CD4-positive, alpha-beta T cell treated with Interleukin-15 for 1 hour (primary cell): ENCODE results near the gene STK36.

Experiments used
- DNase-seq: peaks from one replicate; pipeline ENCODE4 v3.0.0-alpha.2; 2020

The STK36 gene

DNA sequence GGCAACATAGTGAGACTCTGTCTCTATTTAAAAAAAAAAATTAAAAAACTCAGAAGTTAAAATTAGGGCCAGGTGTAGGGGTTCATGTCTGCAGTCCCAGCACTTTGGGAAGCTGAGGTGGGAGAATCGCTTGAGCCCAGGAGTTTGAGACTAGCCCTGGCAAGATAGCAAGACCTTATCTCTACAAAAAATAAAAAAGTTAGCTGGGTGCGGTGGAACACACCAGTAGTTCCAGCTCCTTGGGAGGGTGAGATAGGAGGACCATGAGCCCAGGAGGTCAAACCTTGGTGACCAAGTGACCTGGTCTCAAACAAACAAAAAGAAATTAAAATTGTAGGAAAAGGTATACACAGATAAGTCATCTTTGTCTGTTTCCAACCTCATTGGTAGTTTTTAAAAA is 50.0 kb downstream of the STK36 start:
- DNase-seq, result no peak

DNA sequence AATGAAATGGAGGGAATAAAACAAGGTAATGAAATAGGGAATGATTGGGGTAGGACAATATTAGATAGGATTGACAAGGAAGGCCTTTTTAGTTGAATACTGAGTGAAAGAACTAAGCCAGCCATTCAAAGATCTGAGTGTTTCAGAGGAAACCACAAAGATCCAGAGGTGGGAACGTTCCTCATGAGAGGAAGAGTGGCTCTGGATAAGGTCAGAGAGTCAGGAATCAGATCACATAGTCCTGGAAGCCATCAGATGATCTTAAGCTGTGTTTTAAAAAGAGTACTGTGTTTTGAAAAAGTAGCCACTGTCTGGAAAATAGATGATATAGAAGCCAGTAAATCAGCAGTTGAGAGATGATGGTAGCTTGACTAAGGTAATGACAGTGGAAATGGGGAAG is 50.5 kb downstream of the STK36 start:
- no peak for DNase-seq

DNA sequence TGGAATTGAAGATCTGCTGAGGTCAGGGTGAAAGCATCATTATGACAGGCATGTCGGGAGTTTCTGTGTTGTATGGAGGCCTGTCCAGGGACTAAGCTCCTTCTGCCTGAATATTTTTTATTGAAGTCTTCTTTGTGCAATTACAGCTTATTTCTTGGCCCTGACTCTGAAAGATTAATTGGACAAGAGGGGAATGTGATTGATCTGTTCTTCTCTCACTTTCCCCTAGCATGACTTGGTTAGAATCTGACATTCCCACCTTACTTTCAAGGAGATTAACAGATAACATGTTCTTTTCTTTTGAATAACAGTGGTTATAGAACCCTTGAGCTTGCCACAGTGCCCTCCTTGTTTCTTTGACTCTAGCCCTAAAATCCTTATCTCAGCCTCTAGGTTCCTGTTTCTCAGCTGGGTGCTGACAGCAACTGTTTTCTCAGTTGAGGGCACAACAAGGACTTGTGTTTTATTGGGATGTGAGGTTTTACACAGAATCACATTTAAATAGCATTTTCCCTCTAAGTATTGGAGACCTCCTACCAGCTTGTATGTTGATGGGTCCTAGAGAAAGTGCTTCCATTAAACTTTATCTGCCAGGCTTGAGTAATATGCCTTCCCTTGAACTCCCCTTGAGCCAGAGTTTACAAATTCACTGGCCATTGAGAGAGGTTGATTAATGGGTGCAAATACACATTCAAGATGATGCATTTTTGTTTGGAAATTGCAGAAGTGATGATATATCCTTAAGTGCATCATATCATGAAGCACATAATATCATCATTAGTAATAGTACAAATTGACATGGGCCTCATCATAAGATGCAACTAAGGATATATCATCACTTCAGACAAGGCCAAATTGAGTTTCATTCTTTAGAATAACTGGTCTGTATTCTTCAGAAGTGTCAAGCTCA is 51.2 kb downstream of the STK36 start:
- no peak for DNase-seq

DNA sequence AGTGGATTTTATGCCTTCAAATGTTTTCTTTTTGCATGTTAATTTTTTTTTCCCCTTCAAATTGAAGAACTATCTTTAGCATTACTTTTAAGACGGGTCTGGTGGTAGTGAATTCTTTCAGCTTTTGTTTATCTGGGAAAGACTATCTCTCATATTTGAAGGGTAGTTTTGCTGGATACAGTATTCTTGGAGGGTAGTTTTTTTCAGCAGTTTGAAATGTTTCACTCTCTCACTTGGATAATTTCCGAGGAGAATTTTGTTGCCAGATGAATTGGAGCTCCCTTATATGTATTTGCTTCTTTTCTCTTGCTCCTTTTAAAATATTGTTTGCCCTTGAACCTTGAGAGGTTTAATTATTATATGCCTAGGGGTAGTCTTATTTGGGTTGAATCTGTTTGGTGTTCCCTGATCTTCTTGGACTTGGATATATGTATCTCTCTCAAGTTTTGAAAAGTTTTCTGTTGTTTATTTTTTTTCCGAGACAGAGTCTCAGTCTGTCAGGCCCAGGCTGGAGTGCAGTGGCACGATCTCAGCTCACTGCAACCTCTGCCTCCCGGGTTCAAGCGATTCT is 54.2 kb downstream of the STK36 start:
- DNase-seq, result no peak

DNA sequence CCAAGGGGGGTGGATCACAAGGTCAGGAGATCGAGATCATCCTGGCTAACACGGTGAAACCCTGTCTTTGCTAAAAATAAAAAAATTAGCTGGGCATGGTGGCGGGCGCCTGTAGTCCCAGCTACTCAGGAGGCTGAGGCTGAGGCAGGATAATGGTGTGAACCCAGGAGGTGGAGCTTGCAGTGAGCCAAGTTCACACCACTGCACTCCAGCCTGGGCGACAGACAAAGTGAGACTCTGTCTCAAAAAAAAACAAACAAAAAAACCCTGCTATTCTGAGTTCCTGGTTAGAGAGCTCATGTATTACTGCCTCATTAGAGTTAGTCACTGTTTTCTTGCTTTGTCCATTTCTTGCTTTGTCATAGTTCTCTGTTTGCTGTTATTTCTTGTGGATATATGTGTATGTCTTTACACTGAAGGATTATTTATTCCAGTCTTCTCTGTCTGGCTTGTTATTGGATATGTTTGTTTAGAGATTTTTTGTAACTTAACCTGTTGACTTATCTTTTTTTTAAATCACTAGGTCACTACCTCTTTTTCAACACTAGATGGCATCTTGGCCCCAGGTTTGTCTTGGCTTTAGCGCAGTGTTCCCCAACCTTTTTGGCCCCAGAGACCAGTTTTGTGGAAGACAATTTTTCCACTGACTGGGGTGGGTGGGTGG is 55.7 kb downstream of the STK36 start:
- no peak for DNase-seq

DNA sequence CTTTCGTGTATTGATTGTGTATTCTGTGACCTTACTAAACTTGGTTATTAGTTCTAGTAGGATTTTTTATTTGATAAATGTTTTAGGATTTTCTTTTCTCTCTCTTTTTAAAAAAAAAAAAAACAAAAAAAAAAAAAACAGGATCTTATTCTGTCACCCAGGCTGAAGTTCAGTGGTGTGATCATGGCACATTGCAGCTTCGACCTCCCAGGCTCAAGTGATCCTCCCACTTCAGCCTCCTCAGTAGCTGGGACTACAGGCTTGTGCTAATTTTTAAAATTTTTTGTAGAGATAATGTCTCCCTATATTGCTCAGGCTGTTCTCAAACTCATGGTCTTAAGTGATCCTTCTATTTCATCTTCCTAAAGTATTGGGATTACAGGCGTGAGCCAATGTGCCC is 57.8 kb downstream of the STK36 start:
- no peak for DNase-seq

DNA sequence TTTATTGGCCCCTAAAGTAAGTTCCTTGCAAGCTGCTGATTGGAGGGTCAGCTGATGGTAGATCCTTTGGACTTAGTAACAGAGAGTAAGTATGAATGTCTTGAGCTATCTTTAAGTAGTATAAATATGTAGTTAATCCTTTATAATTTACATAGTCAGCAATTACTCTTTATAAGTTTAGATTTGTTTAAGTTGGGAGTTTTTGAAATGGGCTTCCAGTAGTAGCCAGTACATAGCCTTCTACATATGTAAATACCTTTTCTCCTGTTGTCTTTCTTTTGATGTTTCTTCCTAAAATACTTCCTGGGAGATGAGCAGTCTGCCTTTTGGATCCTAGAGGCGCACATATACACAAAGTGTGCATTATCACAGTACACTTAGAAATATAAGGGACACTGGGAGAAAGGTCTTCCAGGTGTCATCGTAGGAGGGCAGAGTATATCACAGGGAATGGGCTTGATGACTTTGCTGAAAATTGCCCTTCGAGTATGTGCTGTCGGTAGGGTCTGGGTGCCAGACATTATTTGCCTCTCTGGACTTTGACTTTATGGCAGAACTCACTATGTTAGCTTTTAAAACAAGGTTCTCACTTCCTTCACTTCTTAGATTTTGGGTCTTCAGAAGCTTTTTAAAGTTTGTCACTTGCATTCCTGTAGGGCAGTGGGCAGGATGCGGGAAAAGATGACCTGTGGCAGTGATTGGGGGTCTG is 60.3 kb downstream of the STK36 start:
- DNase-seq, result no peak

DNA sequence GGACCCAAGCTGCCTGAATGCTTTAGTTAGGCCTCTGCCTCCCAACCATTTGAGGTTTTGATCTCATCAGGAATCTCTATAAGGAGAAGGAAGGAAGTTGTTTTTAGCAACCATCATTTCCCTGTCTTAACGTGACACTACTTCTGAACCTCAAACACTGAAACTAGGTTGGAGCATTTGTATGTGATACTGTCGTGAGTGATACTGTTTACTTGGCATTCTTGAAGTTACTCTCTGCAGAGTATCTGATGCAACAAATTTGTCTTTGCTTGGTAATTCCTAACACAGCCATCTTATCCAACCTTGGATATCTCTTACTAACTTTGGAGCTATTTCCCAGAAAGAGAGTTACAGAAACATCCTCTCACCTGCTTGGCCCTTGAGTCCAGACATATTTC is 60.9 kb downstream of the STK36 start:
- DNase-seq, result no peak

DNA sequence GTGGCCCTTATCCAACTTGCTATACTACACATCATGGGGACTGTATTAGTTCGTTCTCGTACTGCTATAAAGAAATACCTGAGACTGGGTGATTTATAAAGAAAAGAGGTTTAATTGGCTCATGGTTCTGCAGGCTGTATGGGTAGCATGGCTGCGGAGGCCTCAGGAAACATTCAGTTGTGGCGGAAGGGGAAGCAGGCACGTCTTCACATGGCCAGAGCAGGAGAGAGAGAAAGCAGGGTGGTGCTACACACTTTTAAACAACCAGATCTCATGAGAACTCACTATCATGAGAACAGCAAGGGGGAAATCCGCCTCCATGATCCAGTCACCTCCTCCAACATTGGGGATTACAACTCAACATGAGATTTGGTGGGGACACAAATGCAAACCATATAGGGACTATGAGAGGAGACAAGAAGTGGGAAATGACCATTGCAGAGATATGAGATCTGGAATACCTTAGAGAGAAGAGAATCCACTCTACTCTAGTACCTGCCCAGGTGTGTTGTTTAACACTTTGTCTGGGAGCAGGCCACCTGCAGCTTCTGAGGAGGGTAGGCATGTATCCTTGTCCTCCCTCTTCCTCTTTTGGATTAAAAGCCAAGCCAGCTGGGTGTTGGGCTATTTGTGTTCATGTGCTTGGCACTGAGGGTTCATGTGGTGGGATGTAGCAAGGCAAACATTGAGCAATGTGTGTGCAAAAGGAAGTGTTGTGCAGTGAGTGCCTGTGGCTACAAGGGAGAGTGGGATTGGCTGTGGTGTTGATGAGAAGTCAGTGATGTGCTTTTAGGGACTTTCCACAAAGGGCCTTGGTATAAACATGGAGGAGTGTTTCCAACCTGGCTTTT is 61.5 kb downstream of the STK36 start:
- DNase-seq, result peak; percentile 82

DNA sequence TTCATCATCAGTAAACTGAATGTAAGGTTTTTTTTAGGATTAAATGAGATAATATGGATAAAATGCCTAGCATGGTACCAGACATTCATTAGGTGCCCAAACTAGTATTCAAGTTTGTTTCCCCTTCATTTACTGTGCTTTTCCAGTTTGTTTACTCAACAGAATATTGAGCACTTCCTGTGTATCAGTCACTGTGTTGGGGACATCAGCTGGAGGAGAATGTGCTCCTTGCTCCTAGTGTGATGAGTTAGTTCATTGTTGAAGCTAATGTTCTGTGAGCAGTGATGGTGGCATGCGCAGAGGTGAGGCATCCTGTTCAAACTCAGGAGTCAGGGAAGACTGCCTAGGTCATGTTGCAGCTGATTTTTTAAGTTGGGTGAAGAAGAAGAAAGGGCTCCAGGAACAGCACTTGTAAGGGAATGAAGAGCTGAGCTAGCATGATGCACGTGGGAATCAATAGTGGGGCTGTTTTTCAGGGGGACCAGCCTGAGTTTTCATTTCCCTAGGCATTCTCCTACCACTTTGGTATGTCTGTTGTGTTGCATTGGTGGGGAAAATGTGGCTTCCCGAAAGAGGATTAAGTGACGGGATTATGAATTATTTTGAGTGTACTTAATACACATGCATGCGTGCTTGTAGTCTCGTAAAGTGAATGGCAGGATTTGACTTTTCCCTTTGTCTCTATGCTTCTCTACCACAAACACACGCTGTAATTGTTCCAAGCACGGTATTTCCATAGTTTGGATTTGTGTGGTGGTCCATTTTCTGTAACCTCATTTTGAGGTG is 62.5 kb downstream of the STK36 start:
- no peak for DNase-seq

DNA sequence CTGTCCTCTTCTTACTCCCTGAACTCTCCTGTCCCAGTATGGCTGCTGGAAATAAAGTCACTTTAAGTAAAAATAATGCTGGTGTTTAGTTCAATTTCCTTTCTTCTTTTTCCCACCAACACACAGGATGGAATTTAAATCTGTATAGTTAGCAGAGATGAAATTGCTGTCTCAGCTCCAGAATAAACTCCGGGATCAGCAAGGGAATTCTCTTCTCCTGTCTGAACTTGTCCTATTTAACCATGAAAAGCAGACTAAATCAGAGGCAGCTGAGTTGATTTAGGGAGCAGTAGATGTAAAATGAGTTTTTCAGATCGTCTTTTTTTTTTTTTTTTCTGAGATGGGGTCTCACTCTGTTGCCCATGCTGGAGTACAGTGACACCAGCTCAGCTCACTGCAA is 64.6 kb downstream of the STK36 start:
- no peak for DNase-seq

DNA sequence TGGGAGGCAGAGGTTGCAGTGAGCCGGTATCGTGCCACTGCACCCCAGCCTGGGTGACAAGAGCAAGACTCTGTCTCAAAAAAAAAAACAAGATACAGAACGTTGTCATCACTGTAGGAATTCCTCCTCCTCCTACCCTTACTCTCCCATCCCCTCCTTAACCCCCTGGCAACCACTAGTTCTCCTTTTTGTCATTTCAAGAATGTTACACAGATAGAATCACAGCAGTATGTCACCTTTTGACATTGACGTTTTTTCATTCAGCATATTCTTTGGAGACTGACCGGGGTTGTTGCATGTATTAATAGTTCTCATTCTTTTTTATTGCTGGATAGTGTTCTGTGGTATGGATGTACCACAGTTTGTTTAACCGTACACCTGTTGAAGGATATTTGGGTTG is 71.2 kb downstream of the STK36 start:
- DNase-seq, result no peak

DNA sequence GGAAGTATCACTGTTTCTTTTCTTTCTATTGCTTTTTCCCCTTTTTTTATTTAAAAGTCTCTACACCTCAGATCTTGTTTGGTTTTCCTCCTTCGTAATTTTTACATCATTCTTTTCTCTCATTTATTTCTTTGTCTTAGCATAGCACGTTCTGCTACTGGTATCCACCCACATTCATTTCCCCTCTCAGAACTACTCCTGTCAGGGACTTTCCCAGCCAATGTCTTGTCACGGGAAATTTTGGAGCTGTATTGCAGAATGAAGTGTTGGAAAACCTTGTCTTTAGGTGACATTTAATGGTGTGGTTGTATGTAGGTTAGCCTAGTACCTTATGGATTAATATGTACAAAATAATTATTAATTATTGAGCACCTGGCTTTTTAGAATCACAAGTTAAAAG is 72.7 kb downstream of the STK36 start:
- DNase-seq, result no peak

DNA sequence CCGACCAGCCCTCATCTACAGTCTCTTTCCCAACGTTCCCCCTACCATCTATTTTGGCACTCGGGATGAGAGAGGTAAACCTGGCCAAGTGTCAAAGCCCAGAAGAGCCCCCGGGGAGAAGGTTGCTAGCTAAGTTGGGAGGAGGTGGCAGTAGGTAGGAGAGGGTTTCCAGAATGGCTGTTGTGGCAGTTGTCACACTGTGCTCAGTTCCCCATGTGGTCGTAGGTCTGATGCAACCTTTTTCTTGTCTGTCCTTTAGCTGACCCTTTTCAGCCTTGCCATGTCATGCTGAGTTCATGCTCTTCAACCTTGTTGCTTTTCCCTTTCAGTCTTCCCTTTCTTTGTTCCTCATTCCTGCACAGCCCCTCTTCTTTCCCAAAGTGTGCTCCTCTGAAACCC is 73.3 kb downstream of the STK36 start:
- peak; percentile 60 for DNase-seq

DNA sequence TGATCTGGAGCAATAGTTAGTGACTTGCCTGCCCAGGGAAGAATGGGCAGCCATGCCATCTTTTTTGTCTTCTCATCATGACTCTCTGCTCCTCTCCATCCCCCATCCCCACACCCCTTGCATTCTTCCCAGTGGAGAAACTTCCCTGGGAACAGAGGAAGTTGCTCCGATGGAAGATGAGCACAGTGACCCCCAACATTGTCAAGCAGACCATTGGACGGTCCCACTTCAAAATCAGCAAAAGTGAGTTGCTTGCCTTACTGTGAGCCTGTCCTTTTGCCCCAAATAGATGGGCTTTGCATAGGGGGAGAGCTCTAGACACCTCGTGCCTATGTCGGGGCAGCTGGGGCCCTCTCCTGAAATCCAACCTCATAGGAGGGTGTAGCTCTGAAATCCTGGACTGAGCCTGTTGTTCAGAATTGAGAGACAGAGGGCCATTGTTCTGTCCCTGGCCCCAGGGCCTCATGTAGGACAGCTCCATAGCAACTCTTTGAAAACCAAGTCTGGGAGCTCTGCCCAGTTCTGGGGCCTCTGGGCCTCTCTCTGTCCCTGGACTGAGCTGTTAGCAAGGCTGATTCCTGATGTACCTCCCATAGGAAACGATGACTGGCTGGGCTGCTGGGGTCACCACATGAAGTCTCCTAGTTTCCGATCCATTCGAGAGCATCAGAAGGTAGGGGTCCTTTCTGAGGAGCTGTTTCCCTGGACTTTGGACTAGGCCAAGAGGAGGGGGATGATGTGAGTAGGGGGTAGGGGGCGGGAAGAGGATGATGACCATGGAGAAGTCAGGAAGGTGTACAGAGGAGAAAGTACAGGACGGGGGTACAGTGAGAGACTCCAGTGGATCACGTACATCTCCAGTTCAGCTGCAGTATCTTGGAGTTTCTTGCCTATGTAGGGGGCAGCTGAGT is 73.9 kb downstream of the STK36 start:
- no peak for DNase-seq

DNA sequence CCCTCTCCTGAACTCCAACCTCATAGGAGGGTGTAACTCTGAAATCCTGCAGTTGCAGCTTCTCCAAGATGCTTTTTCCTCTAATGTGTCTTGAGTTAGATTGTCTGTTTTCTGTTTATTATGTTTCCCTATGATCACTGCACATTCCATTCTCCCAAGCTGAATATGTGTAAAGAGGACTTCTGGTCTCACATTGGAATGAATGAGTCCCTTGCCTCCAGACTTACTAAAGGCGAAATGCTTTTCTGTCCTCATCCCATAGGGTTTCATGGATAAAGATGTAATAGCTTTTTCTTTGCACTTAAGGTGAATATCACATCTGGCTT is 74.5 kb downstream of the STK36 start:
- DNase-seq, result no peak

DNA sequence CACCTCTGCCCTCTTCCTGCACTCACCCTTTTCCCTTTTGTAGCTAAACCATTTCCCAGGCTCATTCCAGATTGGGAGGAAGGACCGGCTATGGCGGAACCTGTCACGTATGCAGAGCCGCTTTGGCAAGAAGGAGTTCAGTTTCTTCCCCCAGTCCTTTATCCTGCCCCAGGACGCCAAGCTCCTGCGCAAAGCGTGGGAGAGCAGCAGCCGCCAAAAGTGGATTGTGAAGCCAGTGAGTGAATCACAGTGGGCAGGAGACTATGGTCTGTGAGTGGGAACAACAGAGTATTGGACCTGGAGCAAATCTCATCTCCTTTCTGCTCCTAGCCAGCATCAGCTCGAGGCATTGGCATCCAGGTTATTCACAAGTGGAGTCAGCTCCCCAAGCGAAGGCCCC is 75.1 kb downstream of the STK36 start:
- no peak for DNase-seq

DNA sequence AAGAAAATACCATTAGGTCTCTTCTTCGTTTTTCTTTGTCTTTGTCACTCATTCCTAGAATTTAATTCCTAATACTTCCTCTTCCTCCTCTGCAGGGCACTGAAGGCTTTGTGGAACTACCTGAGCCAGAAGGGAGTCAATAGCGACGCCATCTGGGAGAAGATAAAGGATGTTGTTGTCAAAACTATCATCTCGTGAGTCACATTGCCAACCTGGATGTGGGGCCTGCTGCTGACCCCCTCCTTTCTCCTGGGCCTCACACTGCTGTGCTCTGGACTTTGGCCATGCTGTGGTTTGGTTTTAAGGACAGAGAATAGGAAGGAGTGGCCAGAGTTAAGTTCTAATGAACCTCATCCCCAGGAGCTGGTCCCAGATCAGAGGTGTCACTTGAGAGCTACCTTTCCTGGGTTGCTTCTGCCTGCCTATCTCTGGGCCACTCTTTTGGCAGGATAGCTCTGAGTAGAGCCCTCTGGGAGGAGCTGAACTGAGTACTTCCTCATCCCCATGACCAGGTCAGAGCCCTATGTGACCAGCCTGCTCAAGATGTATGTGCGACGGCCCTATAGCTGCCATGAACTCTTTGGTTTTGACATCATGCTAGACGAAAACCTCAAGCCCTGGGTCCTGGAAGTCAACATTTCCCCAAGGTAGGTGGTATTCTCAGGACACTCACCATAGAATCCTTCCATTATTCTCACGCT is 77.0 kb downstream of the STK36 start:
- DNase-seq, result no peak
